Measurements from ENCODE around the gene NDUFA1. TPM values are rescaled to one million over a fixed set of nuclear protein-coding genes. Genes with fewer than 3 reads are reported as not detected.

Gene NDUFA1
- total and polyA plus RNA-seq, 2 of the 13 experiments (the other 11 are each of a cell fraction or from before 2014, with no cell fraction given) = 150 to 167 TPM

- TF ChIP-seq HDAC2 (CRISPR knock-in tag; IDR thresholded peaks at IDR 0.05) = peak; percentile 42; the same call in 1 of the 2 replicates
- peak; percentile 31; the same call in 1 of the 2 replicates for TF ChIP-seq TBX2 (CRISPR knock-in tag; IDR thresholded peaks at IDR 0.05; ENCODE audit: borderline replicate concordance)
- no peak for TF ChIP-seq PRDM15 (CRISPR knock-in tag; IDR thresholded peaks at IDR 0.05)
- TF ChIP-seq NR2C2 (CRISPR knock-in tag; IDR thresholded peaks at IDR 0.05; ENCODE audit: borderline replicate concordance) = no peak
- no peak for TF ChIP-seq KDM2A (CRISPR knock-in tag; IDR thresholded peaks at IDR 0.05; ENCODE audit: borderline replicate concordance, low read depth)
- no peak for TF ChIP-seq SP140L (CRISPR knock-in tag; IDR thresholded peaks at IDR 0.05; ENCODE audit: borderline replicate concordance)
- TF ChIP-seq ZNF205 (CRISPR knock-in tag; IDR thresholded peaks at IDR 0.05) = no peak
- no peak for TF ChIP-seq HMG20B (CRISPR knock-in tag; conservative IDR thresholded peaks at IDR 0.05)
- TF ChIP-seq YEATS4 (CRISPR knock-in tag; IDR thresholded peaks at IDR 0.05; ENCODE audit: borderline replicate concordance) = peak; percentile 38
- no peak for TF ChIP-seq ARNTL (CRISPR knock-in tag; IDR thresholded peaks at IDR 0.05)
- TF ChIP-seq FOXA3 (CRISPR knock-in tag; IDR thresholded peaks at IDR 0.05) = 0 out of 2 replicates have a peak, but pooled peaks have one; percentile 20
- no peak for TF ChIP-seq MTA3 (CRISPR knock-in tag; IDR thresholded peaks at IDR 0.05)
- no peak for TF ChIP-seq KDM1A (CRISPR knock-in tag; IDR thresholded peaks at IDR 0.05)
- TF ChIP-seq ETV5 (CRISPR knock-in tag; IDR thresholded peaks at IDR 0.05; ENCODE audit: borderline replicate concordance) = no peak
- no peak for TF ChIP-seq STAG1 (CRISPR knock-in tag; IDR thresholded peaks at IDR 0.05)
- TF ChIP-seq ZBTB37 (CRISPR knock-in tag; IDR thresholded peaks at IDR 0.05) = no peak
- no peak for TF ChIP-seq RELA (CRISPR knock-in tag; IDR thresholded peaks at IDR 0.05)
- no peak for TF ChIP-seq ZNF746 (CRISPR knock-in tag; IDR thresholded peaks at IDR 0.05)
- TF ChIP-seq REL (CRISPR knock-in tag; conservative IDR thresholded peaks at IDR 0.05) = no peak
- no peak for TF ChIP-seq SUZ12 (IDR thresholded peaks at IDR 0.05; ENCODE audit: low read depth, low read length)
Observed at GRCh38 chrX:119885554-119886428, 14.2 kb downstream of the NDUFA1 start (continued).

Data from HepG2 (cell line).